HepG2 (cell line): ENCODE results near the gene ATP12A. TPM values are rescaled to one million over a fixed set of nuclear protein-coding genes. Genes with fewer than 3 reads are reported as not detected.
A peak's percentile ranks its signal among the peaks of the same experiment; 100 is the strongest.

Experiments
- ATAC-seq: fragments of 200-7000 bp; cut with Tn5 transposase; 3 replicates; pipeline ENCODE4 v1.9.1; 2020; ENCODE audit warnings: mild to moderate bottlenecking, moderate library complexity
- BruUV-seq: library from RNA; stranded (reverse); fragments of 400-500 nt; replicated peaks from 2 replicates; lab custom pipeline; 2021; lab: Mats Ljungman, UMichigan
- CTCF ChIA-PET: fragments of 300-600 bp; formaldehyde crosslinking; extraction: SDS; loops from one replicate; lab custom pipeline; 2021; ENCODE audit warnings: low total read pairs, inconsistent platforms, low intra/inter-chr PET ratio; lab: Yijun Ruan, JAX
- POLR2A ChIA-PET: fragments of 350-600 bp; sonication (Branson Sonifier 250); formaldehyde crosslinking; loops from one replicate; lab custom pipeline; 2020; ENCODE audit warnings: antibody characterized with exemption, inconsistent platforms; lab: Yijun Ruan, JAX
- DNase-seq: peaks from one replicate; pipeline ENCODE4 v3.0.0-alpha.2; 2015; ENCODE audit warnings: low spot score
- FAIRE-seq: peaks from 3 replicates; lab custom pipeline; 2011; peaks lifted over from hg19 to GRCh38; lab: Jason Lieb, UNC
- H2AFZ ChIP-seq: one replicate; pipeline ENCODE4 v1.6.1; 2011; ENCODE audit warnings: low read length, inconsistent platforms
- H3K27ac ChIP-seq: fragments of 300-600 bp; 3 replicates; pipeline ENCODE4 v1.8.0; 2011; ENCODE audit warnings: mixed run types, mild to moderate bottlenecking, mixed read lengths, low read length, inconsistent platforms; ENCODE audit not compliant: insufficient read depth; ENCODE audit errors: extremely low read length
- H3K27me3 ChIP-seq, 2 experiments: fragments of 200-600 bp in 1 of 2; 2 replicates in 1 of 2; 3 replicates in 1 of 2; pipeline versions ENCODE4 v1.6.0 to v1.8.0; 2011; ENCODE audit warnings: low read length in 2 of 2, mild to moderate bottlenecking in 2 of 2, moderate library complexity in 2 of 2, inconsistent platforms in 1 of 2; ENCODE audit not compliant: insufficient read depth in 2 of 2, control insufficient read depth in 1 of 2
- H3K36me3 ChIP-seq, 2 experiments: fragments of 200-600 bp in 1 of 2; replicated peaks in 1 of 2; 2 replicates in 1 of 2; 3 replicates in 1 of 2; pipeline versions ENCODE4 v1.5.1 to v1.8.0; 2011; ENCODE audit warnings: low read length in 2 of 2, inconsistent platforms in 1 of 2; ENCODE audit not compliant: insufficient read depth in 2 of 2, control insufficient read depth in 1 of 2
- H3K4me1 ChIP-seq: 2 replicates; pipeline ENCODE4 v1.5.1; 2012; ENCODE audit warnings: low read length, inconsistent platforms; ENCODE audit not compliant: insufficient read depth
- H3K4me2 ChIP-seq: 2 replicates; pipeline ENCODE4 v1.6.0; 2011; ENCODE audit warnings: low read depth, low read length, inconsistent platforms
- H3K4me3 ChIP-seq, 3 experiments: fragments of 200-600 bp in 1 of 3; sonication (generic), shearing (Covaris generic) in 1 of 3; replicated peaks in 1 of 3; 2 replicates each; pipeline ENCODE4 v1.5.1; 2011 to 2016; ENCODE audit warnings: low read length in 3 of 3, inconsistent platforms in 2 of 3, low read depth in 2 of 3, mild to moderate bottlenecking in 2 of 3, control low read depth in 1 of 3, mixed read lengths in 1 of 3; ENCODE audit not compliant: insufficient read depth in 1 of 3
- H3K79me2 ChIP-seq: one replicate; pipeline ENCODE4 v1.6.1; 2011; ENCODE audit warnings: low read length, inconsistent platforms; ENCODE audit not compliant: insufficient read depth
- H3K9ac ChIP-seq: 2 replicates; pipeline ENCODE4 v1.6.0; 2011; ENCODE audit warnings: mild to moderate bottlenecking, low read depth, low read length, inconsistent platforms; ENCODE audit not compliant: insufficient read depth
- H3K9me3 ChIP-seq: 2 replicates; pipeline ENCODE4 v1.5.1; 2012; ENCODE audit warnings: mild to moderate bottlenecking, low read length
- H4K20me1 ChIP-seq: 2 replicates; pipeline ENCODE4 v1.6.0; 2011; ENCODE audit warnings: inconsistent platforms, mild to moderate bottlenecking, low read length, moderate library complexity; ENCODE audit not compliant: insufficient read depth
- BHLHE40 ChIP-seq: IDR thresholded peaks from 2 replicates; pipeline ENCODE4 v1.6.1; 2011; ENCODE audit warnings: low read length, improper control_type of control experiment
- CEBPB ChIP-seq: IDR thresholded peaks from 2 replicates; pipeline ENCODE4 v1.6.1; 2011; ENCODE audit warnings: low read depth, low read length, improper control_type of control experiment, borderline replicate concordance
- RAD21 ChIP-seq: fragments of 450-650 bp; formaldehyde crosslinking; IDR thresholded peaks from 2 replicates; pipeline ENCODE4 v1.5.0; 2020; ENCODE audit warnings: mild to moderate bottlenecking
- ZNF136 ChIP-seq: sonication (generic); formaldehyde crosslinking; IDR thresholded peaks from 2 replicates; pipeline ENCODE4 v1.8.1; 2022; ENCODE audit warnings: low read depth, mild to moderate bottlenecking, moderate library complexity, missing genetic modification reagents
- ZNF251 ChIP-seq: sonication (generic); formaldehyde crosslinking; IDR thresholded peaks from 2 replicates; pipeline ENCODE4 v1.9.0; 2021; ENCODE audit warnings: mild to moderate bottlenecking, missing genetic modification reagents
- ZSCAN20 ChIP-seq: sonication (generic); formaldehyde crosslinking; IDR thresholded peaks from 2 replicates; pipeline ENCODE4 v1.4.0; 2020; ENCODE audit warnings: missing genetic modification reagents, mild to moderate bottlenecking, borderline replicate concordance
- WGBS: methylation state at CpG from one replicate; pipeline ENCODE4 v1.1.6; 2017; ENCODE audit warnings: low lambda C conversion rate; 5-methylcytosine and 5-hydroxymethylcytosine counted together
- in situ Hi-C: cut with HindIII; loops from 2 replicates; pipeline ENCODE4 v1.10.0; 2017; ENCODE audit warnings: low pct_unique_long_range_greater_than_20kb; ENCODE audit not compliant: extremely low pct_ligation_motif_present
- intact Hi-C: fragments of 100-400 bp; cut with micrococcal nuclease; formaldehyde crosslinking; loops from one replicate; pipeline ENCODE4 v1.10.0; 2022; ENCODE audit not compliant: unreplicated experiment
- polyA plus RNA-seq, 8 experiments: library from polyadenylated mRNA; depleted of rRNA in 3 of 8; stranded (reverse) in 7 of 8; unstranded in 1 of 8; fragments of >200 nt; fragmentation: Illumina TruSeq in 4 of 8; extraction: Trizol in 4 of 8; gene quantifications; 2 replicates each; pipeline versions ENCODE4 v1.2.1 to v1.2.3, GENCODE V29; 2011 to 2016; ENCODE audit warnings: low read depth in 4 of 8, missing spikeins in 1 of 8, mixed read lengths in 1 of 8; ENCODE audit not compliant: insufficient read depth in 1 of 8
- total RNA-seq, 5 experiments: library from RNA; depleted of rRNA; stranded (reverse); fragments of >200 nt; fragmentation: Illumina TruSeq; extraction: Trizol; gene quantifications; 2 replicates each; pipeline ENCODE4 v1.2.3, GENCODE V29; 2016; ENCODE audit warnings: low read depth in 1 of 5
- TF ChIP-seq, protein P1 (sequence below): sonication (generic); formaldehyde crosslinking; IDR thresholded peaks from 2 replicates; pipeline ENCODE4 v1.5.0; 2020; ENCODE audit warnings: mild to moderate bottlenecking, missing genetic modification reagents, moderate library complexity
- TF ChIP-seq, protein P2 (sequence below): sonication (generic); formaldehyde crosslinking; IDR thresholded peaks from 2 replicates; pipeline ENCODE4 v1.8.1; 2023; ENCODE audit warnings: missing genetic modification reagents, mild to moderate bottlenecking, borderline replicate concordance
- TF ChIP-seq, protein P3 (sequence below): sonication (generic); formaldehyde crosslinking; IDR thresholded peaks from 2 replicates; pipeline ENCODE4 v1.8.1; 2023; ENCODE audit warnings: mild to moderate bottlenecking, inconsistent platforms, moderate library complexity, missing genetic modification reagents, borderline replicate concordance

The ATP12A gene
- total and polyA plus RNA-seq, 2 of the 13 experiments (the other 11 are each of a cell fraction or from before 2014, with no cell fraction given), result not detected

DNA sequence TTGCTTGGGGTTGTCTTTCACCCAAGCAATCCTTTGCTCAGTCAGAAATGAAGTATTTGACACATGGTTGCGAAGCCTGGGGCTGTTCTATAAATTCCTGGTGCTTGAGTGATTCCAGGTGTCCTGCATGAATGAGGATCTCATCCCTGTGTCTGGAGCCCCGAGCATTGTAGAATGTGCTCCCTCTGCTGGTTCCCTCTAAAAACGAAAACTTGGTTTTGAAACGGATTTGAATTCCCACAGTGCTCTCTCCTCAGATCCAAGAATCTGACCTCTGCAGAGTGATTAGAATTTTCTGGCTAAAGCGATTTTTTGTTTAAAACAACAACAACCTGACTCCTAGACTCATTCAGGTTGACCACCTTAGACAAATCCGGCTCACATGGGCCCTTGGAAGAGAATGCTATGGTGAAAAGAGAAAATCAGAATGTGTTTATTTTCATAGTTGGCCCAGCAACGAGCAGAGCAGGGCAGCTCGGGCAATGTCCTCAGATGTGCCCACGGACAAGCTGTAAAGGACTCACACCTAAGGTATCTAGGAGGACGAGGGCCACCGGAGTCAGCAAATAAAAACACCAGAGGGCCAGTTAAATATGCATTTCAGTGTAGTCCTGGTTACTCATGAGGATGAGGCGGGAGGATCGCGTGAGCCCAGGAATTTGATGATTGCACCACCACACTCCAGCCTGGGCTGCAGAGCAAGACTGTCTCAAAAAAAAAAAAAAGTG, 8.7 kb upstream of the ATP12A start (continued):
- TF ChIP-seq CEBPB, result 0 out of 2 replicates have a peak, but pooled peaks have one; percentile 20
- no peak for TF ChIP-seq RAD21 (CRISPR knock-in tag)
- TF ChIP-seq, protein P1, sequence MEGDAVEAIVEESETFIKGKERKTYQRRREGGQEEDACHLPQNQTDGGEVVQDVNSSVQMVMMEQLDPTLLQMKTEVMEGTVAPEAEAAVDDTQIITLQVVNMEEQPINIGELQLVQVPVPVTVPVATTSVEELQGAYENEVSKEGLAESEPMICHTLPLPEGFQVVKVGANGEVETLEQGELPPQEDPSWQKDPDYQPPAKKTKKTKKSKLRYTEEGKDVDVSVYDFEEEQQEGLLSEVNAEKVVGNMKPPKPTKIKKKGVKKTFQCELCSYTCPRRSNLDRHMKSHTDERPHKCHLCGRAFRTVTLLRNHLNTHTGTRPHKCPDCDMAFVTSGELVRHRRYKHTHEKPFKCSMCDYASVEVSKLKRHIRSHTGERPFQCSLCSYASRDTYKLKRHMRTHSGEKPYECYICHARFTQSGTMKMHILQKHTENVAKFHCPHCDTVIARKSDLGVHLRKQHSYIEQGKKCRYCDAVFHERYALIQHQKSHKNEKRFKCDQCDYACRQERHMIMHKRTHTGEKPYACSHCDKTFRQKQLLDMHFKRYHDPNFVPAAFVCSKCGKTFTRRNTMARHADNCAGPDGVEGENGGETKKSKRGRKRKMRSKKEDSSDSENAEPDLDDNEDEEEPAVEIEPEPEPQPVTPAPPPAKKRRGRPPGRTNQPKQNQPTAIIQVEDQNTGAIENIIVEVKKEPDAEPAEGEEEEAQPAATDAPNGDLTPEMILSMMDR (CRISPR knock-in tag), result peak; percentile 66
- no peak for TF ChIP-seq ZNF251 (CRISPR knock-in tag)
- TF ChIP-seq BHLHE40, result peak; percentile 29; the same call in 1 of the 2 replicates

DNA sequence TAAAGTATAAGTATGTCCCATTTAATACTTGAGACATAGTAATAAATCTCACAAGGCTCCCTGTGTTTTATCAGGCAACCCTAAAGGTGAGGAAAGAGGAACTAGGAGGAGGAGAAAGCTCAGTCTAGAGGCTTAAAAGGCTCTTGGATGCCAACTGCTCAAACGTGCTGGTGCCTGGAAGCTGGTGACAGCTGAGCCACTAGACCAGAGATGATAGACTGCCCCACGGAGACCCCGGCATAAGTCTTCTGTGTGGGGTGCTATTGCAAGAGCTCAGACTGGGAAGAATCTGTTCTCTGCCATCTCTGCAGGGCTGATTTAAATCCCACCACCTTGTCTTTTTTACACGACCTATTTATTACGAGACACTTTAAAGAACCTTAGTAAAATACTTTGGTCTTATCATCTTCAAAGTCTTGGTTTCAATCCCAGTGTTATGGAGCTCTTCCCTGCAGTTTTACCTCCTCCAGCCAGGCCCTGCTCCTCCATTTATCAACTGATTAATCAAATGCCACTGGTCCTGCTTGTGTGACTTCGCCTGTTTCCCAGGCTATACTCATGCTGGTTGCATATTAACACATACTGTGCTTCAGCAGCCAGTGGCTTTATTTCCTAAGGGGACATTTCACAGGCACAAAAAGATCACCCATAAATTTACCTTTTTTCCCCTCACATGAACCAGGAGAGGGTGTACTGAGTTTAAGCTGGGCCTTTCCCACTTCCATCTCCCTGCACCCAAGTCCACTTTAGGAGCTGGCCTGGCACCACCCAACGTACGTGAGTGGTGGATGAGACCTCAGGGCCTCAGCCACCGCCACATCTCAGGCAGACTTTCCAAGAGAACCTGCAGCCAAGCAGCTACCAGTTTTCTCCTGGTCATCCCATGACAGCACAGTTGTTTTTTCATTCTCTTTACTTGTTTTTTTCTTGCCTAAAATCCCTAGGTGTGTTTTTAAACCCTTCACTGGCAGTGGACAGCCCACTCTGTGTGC, 7.8 kb upstream of the ATP12A start:
- intact Hi-C loops (no loop called here), in situ Hi-C loops (loop anchor here (5.0 kb wide), 1 partner anchor 65 kb away; no protein-coding TSS in a partner anchor)
- no peak for ATAC-seq
- TF ChIP-seq, protein P2, sequence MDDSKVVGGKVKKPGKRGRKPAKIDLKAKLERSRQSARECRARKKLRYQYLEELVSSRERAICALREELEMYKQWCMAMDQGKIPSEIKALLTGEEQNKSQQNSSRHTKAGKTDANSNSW (CRISPR knock-in tag), result no peak
- TF ChIP-seq ZSCAN20 (CRISPR knock-in tag), result no peak
- TF ChIP-seq, protein P3, sequence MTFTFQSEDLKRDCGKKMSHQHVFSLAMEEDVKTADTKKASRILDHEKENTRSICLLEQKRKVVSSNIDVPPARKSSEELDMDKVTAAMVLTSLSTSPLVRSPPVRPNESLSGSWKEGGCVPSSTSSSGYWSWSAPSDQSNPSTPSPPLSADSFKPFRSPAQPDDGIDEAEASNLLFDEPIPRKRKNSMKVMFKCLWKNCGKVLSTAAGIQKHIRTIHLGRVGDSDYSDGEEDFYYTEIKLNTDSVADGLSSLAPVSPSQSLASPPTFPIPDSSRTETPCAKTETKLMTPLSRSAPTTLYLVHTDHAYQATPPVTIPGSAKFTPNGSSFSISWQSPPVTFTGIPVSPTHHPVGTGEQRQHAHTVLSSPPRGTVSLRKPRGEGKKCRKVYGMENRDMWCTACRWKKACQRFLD, result no peak
- TF ChIP-seq ZNF136, result no peak
- no peak for DNase-seq
- H3K4me1 ChIP-seq, result peaks cover 9% of the 10 kb centered on the region; the same call in 1 of the 2 replicates
- peaks cover 6 to 46% of the 10 kb centered on the region in 2 experiments; a peak in 4 of 5 replicates for H3K27me3 ChIP-seq
- CTCF ChIA-PET, result interaction anchor here (0.8 to 1.4 kb wide), 3 partner anchors 46 to 67 kb away, joined by 3 to 4 read pairs (median 3); no protein-coding TSS in a partner anchor
- H3K79me2 ChIP-seq, result no peaks in the 10 kb centered on the region
- H3K4me2 ChIP-seq, result no peak overlapping the region
- no peak overlapping the region for H3K4me3 ChIP-seq
- no peak for FAIRE-seq
- H4K20me1 ChIP-seq, result no peaks in the 10 kb centered on the region
- no TSS peak for BruUV-seq
- H3K27ac ChIP-seq, result no peak overlapping the region
- no peak overlapping the region for H3K9ac ChIP-seq
- POLR2A ChIA-PET, result no interaction called here
- WGBS, result 40% methylated on average over 9 of the region's 9 CpGs
- H3K9me3 ChIP-seq, result no peaks in the 10 kb centered on the region
- H2AFZ ChIP-seq, result no peak overlapping the region
- no peaks in the 10 kb centered on the region for H3K36me3 ChIP-seq
